Activated CD4-positive, alpha-beta T cell treated with anti-CD3 and anti-CD28 coated beads, Interleukin-2, amount 50 U/mL, for 16 hours (primary cell): Measurements from ENCODE around the gene RNASEH2B.

Experiments used
- DNase-seq: peaks from one replicate; pipeline ENCODE4 v3.0.0-alpha.2; 2020

RNASEH2B gene

GRCh38 chr13:50909605-50910484 is at the start of gene RNASEH2B:
Gene RNASEH2B (plus strand): TSS chr13:50909791. CDS start chr13:50910077, 286 bp downstream.
- DNase-seq, result peak; percentile 84

GRCh38 chr13:50864492-50864891 is 45.1 kb upstream of the RNASEH2B start:
- no peak for DNase-seq

GRCh38 chr13:50866817-50867636 is 42.6 kb upstream of the RNASEH2B start:
- DNase-seq, result no peak

- no peak for DNase-seq
Observed at GRCh38 chr13:50867637-50867945, 42.0 kb upstream of the RNASEH2B start.

- DNase-seq, result no peak
Observed at GRCh38 chr13:50871405-50871804, 38.2 kb upstream of the RNASEH2B start.

- no peak for DNase-seq
Observed at GRCh38 chr13:50873467-50873866, 36.1 kb upstream of the RNASEH2B start.

- no peak for DNase-seq
Observed at GRCh38 chr13:50873991-50874390, 35.6 kb upstream of the RNASEH2B start.

- no peak for DNase-seq
Observed at GRCh38 chr13:50882816-50883435, 26.7 kb upstream of the RNASEH2B start.

- DNase-seq, result no peak
Observed at GRCh38 chr13:50883728-50884127, 25.9 kb upstream of the RNASEH2B start.

- DNase-seq, result no peak
Observed at GRCh38 chr13:50884265-50884664, 25.3 kb upstream of the RNASEH2B start.

GRCh38 chr13:50887151-50887550 is 22.4 kb upstream of the RNASEH2B start:
- DNase-seq, result no peak

GRCh38 chr13:50888362-50888761 is 21.2 kb upstream of the RNASEH2B start:
- no peak for DNase-seq

GRCh38 chr13:50889317-50889716 is 20.3 kb upstream of the RNASEH2B start:
- no peak for DNase-seq

GRCh38 chr13:50891206-50891605 is 18.4 kb upstream of the RNASEH2B start:
- DNase-seq, result no peak

- peak; percentile 71 for DNase-seq
Observed at GRCh38 chr13:50892210-50892944, 17.2 kb upstream of the RNASEH2B start.

- peak; percentile 74 for DNase-seq
Observed at GRCh38 chr13:50893211-50893852, 16.3 kb upstream of the RNASEH2B start.

- DNase-seq, result no peak
Observed at GRCh38 chr13:50894012-50894411, 15.6 kb upstream of the RNASEH2B start.

- no peak for DNase-seq
Observed at GRCh38 chr13:50894504-50894903, 15.1 kb upstream of the RNASEH2B start.

GRCh38 chr13:50898338-50898737 is 11.3 kb upstream of the RNASEH2B start:
- DNase-seq, result no peak

GRCh38 chr13:50901701-50902100 is 7.9 kb upstream of the RNASEH2B start:
- no peak for DNase-seq

GRCh38 chr13:50905256-50905655 is 4.3 kb upstream of the RNASEH2B start:
- no peak for DNase-seq

- DNase-seq, result no peak
Observed at GRCh38 chr13:50907781-50908180, 1.8 kb upstream of the RNASEH2B start.
